Keratinocyte (primary cell): ENCODE measurements around the gene IREB2. TPM values are rescaled to one million over a fixed set of nuclear protein-coding genes. Genes with fewer than 3 reads are reported as not detected.

Source experiments
- DNase-seq: peaks from one replicate; pipeline ENCODE4 v3.0.0-alpha.2; 2011; ENCODE audit warnings: low read depth, missing footprints, low spot score
- FAIRE-seq: peaks from 2 replicates; lab custom pipeline; 2011; peaks lifted over from hg19 to GRCh38; lab: Jason Lieb, UNC
- H2AFZ ChIP-seq: 2 replicates; pipeline ENCODE4 v1.6.0; 2012; ENCODE audit warnings: low read length, control low read depth, inconsistent platforms; ENCODE audit not compliant: control insufficient read depth
- H3K27ac ChIP-seq: 2 replicates; pipeline ENCODE4 v1.5.1; 2011; ENCODE audit warnings: low read length; ENCODE audit not compliant: control insufficient read depth, insufficient read depth
- H3K27me3 ChIP-seq: 3 replicates; pipeline ENCODE4 v1.6.0; 2011; ENCODE audit warnings: low read length; ENCODE audit not compliant: control insufficient read depth, insufficient read depth; ENCODE audit errors: extremely low read depth
- H3K36me3 ChIP-seq, 2 experiments: 2 replicates in 1 of 2; 3 replicates in 1 of 2; pipeline ENCODE4 v1.5.1; 2011; ENCODE audit warnings: low read length in 2 of 2, mild to moderate bottlenecking in 1 of 2; ENCODE audit not compliant: control insufficient read depth in 2 of 2, insufficient read depth in 2 of 2; ENCODE audit errors: extremely low read depth in 1 of 2
- H3K4me1 ChIP-seq: 3 replicates; pipeline ENCODE4 v1.5.1; 2011; ENCODE audit warnings: low read length; ENCODE audit not compliant: control insufficient read depth, insufficient read depth; ENCODE audit errors: extremely low read depth
- H3K4me2 ChIP-seq: 3 replicates; pipeline ENCODE4 v1.6.0; 2011; ENCODE audit warnings: low read depth, low read length; ENCODE audit not compliant: control insufficient read depth, insufficient read depth; ENCODE audit errors: extremely low read depth
- H3K4me3 ChIP-seq, 3 experiments: fragments of 200-600 bp in 1 of 3; sonication (generic) in 1 of 3; 2 replicates in 2 of 3; 3 replicates in 1 of 3; pipeline ENCODE4 v1.5.1; 2011 to 2016; ENCODE audit warnings: low read length in 3 of 3, mild to moderate bottlenecking in 3 of 3, control low read depth in 2 of 3, inconsistent platforms in 1 of 3, low read depth in 1 of 3, mixed read lengths in 1 of 3, mixed run types in 1 of 3, moderate library complexity in 1 of 3; ENCODE audit not compliant: control insufficient read depth in 2 of 3, insufficient read depth in 2 of 3; ENCODE audit errors: extremely low read depth in 1 of 3
- H3K79me2 ChIP-seq: 2 replicates; pipeline ENCODE4 v1.6.0; 2012; ENCODE audit warnings: low read length; ENCODE audit not compliant: control insufficient read depth, insufficient read depth
- H3K9ac ChIP-seq: 3 replicates; pipeline ENCODE4 v1.6.0; 2011; ENCODE audit warnings: low read length; ENCODE audit not compliant: control insufficient read depth, insufficient read depth; ENCODE audit errors: extremely low read depth
- H3K9me1 ChIP-seq: 3 replicates; pipeline ENCODE4 v1.6.0; 2011; ENCODE audit warnings: low read length; ENCODE audit not compliant: control insufficient read depth, insufficient read depth; ENCODE audit errors: extremely low read depth
- H3K9me3 ChIP-seq: 2 replicates; pipeline ENCODE4 v1.5.1; 2012; ENCODE audit warnings: low read depth, low read length; ENCODE audit not compliant: control insufficient read depth
- H4K20me1 ChIP-seq: 3 replicates; pipeline ENCODE4 v1.6.0; 2011; ENCODE audit warnings: low read length; ENCODE audit not compliant: control insufficient read depth, insufficient read depth; ENCODE audit errors: extremely low read depth
- EZH2 ChIP-seq: IDR thresholded peaks from one replicate; pipeline ENCODE4 v1.6.1; 2012; ENCODE audit warnings: inconsistent platforms, mild to moderate bottlenecking, low read length, moderate library complexity
- dilution Hi-C: fragments of 300-500 bp; cut with MboI; formaldehyde crosslinking; loops from one replicate; pipeline ENCODE4 v1.7.0; 2020; ENCODE audit warnings: low sequenced_read_pairs; ENCODE audit not compliant: extremely low pct_ligation_motif_present
- polyA plus RNA-seq, 5 experiments: library from polyadenylated mRNA; depleted of rRNA in 3 of 5; stranded (reverse) in 3 of 5; stranded (forward) in 1 of 5; unstranded in 1 of 5; fragments of >200 nt; gene quantifications; 1 replicate in 1 of 5; 2 replicates in 3 of 5; 3 replicates in 1 of 5; pipeline versions ENCODE4 v1.2.1 to v1.2.3, GENCODE V29; 2011 to 2012; ENCODE audit warnings: missing spikeins in 2 of 5, low read depth in 1 of 5, low replicate concordance in 1 of 5
- TF ChIP-seq, protein P1 (sequence below), 3 experiments: IDR thresholded peaks in 1 of 3; conservative IDR thresholded peaks in 1 of 3; optimal IDR thresholded peaks in 1 of 3; 2 replicates in 2 of 3; 3 replicates in 1 of 3; pipeline versions ENCODE3 to v1.5.1; 2011; ENCODE audit warnings: low read length in 3 of 3, mild to moderate bottlenecking in 3 of 3, moderate library complexity in 2 of 3, control low read depth in 1 of 3, inconsistent platforms in 1 of 3; ENCODE audit not compliant: insufficient read depth in 2 of 3; ENCODE audit errors: extremely low read depth in 1 of 3

Gene IREB2
- polyA plus RNA-seq, 1 donor (not counting 4 experiments of a cell fraction or from before 2014, with no cell fraction given) = 20.5 TPM

DNA sequence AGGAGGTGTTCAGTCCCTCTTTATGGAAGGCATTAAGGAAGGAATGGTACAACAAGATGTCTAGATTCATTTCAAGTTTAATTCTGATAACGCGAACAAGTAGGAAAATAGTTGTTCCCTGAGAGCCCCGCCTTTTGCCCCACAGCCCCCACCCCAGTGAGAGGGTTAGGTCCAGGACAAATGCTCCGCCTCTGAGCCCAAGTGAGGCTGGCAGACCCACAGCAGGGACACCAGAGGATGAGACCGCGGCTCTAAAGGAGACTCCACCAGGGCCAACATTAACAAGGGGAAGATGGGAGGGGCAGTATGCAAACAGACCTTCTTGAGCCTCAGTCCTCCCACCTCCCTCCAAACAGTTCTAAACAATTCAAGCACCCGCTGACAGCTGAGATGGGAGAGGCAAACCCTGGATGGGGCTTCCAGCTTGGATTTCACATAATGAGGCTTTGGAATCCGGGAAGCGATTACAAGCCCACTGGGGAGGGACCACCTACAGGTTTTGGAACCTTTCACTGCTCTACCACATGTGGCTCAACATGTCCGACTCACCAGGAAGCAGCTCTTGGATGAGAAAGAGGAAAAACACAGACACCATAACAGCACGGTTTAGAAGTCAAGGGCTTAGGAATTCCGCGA lies 42.9 kb upstream of the IREB2 start:
- Histone ChIP-seq H3K36me3 (no peaks in the 10 kb centered on the region), H3K9ac (no peak overlapping the region), H3K9me1 (no peaks in the 10 kb centered on the region), H2AFZ (no peak overlapping the region), H3K27me3 (no peaks in the 10 kb centered on the region), H3K4me1 (no peaks in the 10 kb centered on the region), H3K4me3 (no peak overlapping the region), H4K20me1 (no peaks in the 10 kb centered on the region), H3K9me3 (no peaks in the 10 kb centered on the region), H3K4me2 (no peak overlapping the region), H3K27ac (no peak overlapping the region), H3K79me2 (no peaks in the 10 kb centered on the region)
- DNase-seq (no peak), FAIRE-seq (no peak)
- TF ChIP-seq EZH2 = no peak
- TF ChIP-seq, protein P1, sequence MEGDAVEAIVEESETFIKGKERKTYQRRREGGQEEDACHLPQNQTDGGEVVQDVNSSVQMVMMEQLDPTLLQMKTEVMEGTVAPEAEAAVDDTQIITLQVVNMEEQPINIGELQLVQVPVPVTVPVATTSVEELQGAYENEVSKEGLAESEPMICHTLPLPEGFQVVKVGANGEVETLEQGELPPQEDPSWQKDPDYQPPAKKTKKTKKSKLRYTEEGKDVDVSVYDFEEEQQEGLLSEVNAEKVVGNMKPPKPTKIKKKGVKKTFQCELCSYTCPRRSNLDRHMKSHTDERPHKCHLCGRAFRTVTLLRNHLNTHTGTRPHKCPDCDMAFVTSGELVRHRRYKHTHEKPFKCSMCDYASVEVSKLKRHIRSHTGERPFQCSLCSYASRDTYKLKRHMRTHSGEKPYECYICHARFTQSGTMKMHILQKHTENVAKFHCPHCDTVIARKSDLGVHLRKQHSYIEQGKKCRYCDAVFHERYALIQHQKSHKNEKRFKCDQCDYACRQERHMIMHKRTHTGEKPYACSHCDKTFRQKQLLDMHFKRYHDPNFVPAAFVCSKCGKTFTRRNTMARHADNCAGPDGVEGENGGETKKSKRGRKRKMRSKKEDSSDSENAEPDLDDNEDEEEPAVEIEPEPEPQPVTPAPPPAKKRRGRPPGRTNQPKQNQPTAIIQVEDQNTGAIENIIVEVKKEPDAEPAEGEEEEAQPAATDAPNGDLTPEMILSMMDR (optimal IDR thresholded peaks at IDR 0.05 in 1 of 3, IDR thresholded peaks at IDR 0.05 in 1 of 3, conservative IDR thresholded peaks at IDR 0.05 in 1 of 3; ENCODE audit: extremely low read depth in 1 of 3, insufficient read depth in 2 of 3, low read length in 3 of 3) = no peak
- dilution Hi-C loops = no loop called here

DNA sequence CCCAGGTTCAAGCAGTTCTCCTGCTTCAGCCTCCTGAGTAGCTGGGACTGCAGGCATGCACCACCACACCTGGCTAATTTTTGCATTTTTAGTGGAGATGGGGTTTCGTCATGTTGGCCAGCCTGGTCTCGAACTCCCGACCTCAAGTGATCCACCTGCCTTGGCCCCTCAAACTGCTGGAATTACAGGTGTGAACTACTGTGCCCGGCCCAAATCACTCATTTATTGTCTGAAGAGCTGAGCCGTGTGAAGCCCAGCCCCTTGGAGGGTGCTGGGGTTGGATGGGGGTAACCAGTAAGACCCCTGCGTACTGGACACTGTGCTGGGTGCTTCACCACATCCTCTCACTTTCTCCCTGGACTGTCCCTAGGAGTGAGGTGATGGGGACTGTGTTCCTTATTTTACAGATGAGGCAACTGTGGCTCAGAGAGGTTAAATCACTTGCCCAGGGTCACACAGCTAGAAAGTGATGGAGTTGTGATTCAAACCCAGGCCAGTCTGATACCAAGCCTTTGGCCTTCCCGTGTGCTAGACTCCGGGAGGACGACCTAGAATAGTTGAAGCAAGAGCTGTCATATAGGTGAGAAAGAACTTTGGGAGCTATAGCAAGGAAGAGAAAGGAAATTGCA lies 41.7 kb upstream of the IREB2 start:
- no peak overlapping the region for H3K27ac ChIP-seq
- no peaks in the 10 kb centered on the region for H3K79me2 ChIP-seq
- no peak for TF ChIP-seq EZH2
- TF ChIP-seq, protein P1 (optimal IDR thresholded peaks at IDR 0.05 in 1 of 3, IDR thresholded peaks at IDR 0.05 in 1 of 3, conservative IDR thresholded peaks at IDR 0.05 in 1 of 3; ENCODE audit: extremely low read depth in 1 of 3, insufficient read depth in 2 of 3, low read length in 3 of 3) = no peak
- no peaks in the 10 kb centered on the region for H3K36me3 ChIP-seq
- no peak overlapping the region for H3K4me3 ChIP-seq
- H3K27me3 ChIP-seq = no peaks in the 10 kb centered on the region
- dilution Hi-C loops = no loop called here
- no peaks in the 10 kb centered on the region for H3K4me1 ChIP-seq
- no peaks in the 10 kb centered on the region for H3K9me1 ChIP-seq
- H3K9ac ChIP-seq = no peak overlapping the region
- no peaks in the 10 kb centered on the region for H4K20me1 ChIP-seq
- DNase-seq (no peak), FAIRE-seq (no peak)
- H3K4me2 ChIP-seq = no peak overlapping the region
- H2AFZ ChIP-seq = no peak overlapping the region
- no peaks in the 10 kb centered on the region for H3K9me3 ChIP-seq
